Fibroblast of mammary gland (primary cell): ENCODE results near the gene CSF2RB.

Source experiments
- DNase-seq: peaks from one replicate; pipeline ENCODE4 v3.0.0-alpha.2; 2010; ENCODE audit warnings: low read depth
- H3K4me3 ChIP-seq: 2 replicates; pipeline ENCODE4 v1.5.1; 2011; ENCODE audit warnings: low read depth, mild to moderate bottlenecking, low read length, moderate library complexity; ENCODE audit not compliant: control insufficient read depth
- TF ChIP-seq, protein P1 (sequence below): conservative IDR thresholded peaks from 2 replicates; pipeline ENCODE4 v1.5.1; 2011; ENCODE audit warnings: low read depth, low read length, inconsistent platforms; ENCODE audit not compliant: control insufficient read depth, insufficient read depth

CSF2RB gene

DNA sequence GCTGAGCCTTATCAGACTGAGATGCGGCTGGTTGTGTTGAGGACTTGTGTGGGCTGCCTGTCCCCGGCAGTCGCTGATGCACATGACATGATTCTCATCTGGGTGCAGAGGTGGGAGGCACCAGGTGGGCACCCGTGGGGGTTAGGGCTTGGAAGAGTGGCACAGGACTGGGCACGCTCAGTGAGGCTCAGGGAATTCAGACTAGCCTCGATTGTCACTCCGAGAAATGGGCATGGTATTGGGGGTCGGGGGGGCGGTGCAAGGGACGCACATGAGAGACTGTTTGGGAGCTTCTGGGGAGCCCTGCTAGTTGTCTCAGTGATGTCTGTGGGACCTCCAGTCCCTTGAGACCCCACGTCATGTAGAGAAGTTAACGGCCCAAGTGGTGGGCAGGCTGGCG lies 25.5 kb downstream of the CSF2RB start:
- DNase-seq: no peak
- H3K4me3 ChIP-seq: no peak overlapping the region
- TF ChIP-seq, protein P1, sequence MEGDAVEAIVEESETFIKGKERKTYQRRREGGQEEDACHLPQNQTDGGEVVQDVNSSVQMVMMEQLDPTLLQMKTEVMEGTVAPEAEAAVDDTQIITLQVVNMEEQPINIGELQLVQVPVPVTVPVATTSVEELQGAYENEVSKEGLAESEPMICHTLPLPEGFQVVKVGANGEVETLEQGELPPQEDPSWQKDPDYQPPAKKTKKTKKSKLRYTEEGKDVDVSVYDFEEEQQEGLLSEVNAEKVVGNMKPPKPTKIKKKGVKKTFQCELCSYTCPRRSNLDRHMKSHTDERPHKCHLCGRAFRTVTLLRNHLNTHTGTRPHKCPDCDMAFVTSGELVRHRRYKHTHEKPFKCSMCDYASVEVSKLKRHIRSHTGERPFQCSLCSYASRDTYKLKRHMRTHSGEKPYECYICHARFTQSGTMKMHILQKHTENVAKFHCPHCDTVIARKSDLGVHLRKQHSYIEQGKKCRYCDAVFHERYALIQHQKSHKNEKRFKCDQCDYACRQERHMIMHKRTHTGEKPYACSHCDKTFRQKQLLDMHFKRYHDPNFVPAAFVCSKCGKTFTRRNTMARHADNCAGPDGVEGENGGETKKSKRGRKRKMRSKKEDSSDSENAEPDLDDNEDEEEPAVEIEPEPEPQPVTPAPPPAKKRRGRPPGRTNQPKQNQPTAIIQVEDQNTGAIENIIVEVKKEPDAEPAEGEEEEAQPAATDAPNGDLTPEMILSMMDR: no peak

DNA sequence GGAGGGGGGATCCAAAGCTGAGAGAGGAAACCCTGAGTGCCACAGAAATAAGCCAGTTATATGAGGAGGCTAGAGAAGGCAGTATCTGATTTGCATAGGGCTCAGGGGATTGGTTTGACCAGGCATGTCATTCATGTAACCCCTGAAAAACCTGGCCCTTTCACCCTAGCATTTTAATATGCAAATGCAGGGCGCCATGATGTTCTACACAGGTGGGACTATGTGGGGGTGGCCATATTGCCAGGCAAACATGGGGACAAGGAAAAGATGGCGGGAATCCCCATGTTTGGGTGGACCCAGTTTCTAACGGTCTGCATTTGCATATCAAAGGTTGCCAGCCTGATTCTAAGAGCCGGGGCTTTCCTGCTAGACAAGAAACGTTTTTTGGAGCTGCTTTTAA lies 27.2 kb downstream of the CSF2RB start:
- DNase-seq: no peak
- no peak overlapping the region for H3K4me3 ChIP-seq
- TF ChIP-seq, protein P1: no peak

DNA sequence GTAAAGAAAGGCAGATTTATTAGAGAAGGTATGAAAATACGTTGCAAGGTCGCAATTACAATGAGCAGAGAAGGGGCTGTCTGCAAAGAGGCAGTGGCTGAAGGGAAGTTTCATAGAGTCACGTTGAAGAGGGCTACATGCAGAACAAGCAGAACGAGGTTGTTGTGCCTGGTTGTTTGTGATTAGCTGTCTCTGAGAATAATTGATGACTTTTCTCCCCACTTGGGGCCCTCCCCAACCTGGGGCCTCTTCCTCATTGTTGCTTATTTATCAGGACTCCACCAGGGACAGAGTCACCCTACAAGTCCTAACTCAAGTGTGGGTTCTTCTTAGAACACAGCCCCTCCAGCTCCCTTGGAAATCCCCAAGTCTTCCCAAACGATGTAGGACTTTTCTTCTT lies 29.1 kb downstream of the CSF2RB start:
- H3K4me3 ChIP-seq: no peak overlapping the region
- TF ChIP-seq, protein P1: no peak
- no peak for DNase-seq

DNA sequence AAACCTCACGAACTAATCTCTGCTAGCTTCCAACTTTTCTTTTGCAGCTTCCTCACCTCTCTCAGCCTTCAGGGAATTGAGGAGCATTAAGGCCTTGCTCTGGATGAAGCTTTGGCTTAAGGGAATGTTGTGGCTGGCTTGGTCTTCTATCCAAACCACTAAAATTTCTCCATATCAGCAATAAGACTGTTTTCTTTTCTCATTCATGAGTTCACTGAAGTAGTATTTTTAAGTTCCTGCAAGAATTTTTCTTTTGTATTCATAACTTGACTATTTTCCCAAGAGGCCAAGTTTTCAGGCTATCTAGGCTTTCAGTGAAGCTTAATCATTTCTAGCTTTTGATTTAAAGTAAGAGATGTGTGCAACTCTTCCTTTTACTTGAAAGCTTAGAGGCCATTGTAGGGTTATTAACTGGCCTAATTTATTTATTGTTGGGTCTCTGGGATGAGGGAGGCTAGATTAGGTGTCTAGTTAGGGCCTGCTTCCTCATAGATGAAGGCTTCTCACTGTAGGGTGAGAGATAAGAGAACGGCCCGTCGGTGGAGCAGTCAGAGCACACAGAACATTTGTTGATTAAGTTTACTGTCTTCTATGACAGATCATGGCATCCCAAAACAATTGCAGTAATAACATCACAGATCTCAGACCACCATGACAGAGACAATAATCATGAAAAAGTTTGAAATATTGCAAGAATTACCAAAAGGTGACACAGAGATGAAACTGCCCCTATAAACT lies 33.2 kb downstream of the CSF2RB start:
- no peak overlapping the region for H3K4me3 ChIP-seq
- TF ChIP-seq, protein P1: no peak
- no peak for DNase-seq

DNA sequence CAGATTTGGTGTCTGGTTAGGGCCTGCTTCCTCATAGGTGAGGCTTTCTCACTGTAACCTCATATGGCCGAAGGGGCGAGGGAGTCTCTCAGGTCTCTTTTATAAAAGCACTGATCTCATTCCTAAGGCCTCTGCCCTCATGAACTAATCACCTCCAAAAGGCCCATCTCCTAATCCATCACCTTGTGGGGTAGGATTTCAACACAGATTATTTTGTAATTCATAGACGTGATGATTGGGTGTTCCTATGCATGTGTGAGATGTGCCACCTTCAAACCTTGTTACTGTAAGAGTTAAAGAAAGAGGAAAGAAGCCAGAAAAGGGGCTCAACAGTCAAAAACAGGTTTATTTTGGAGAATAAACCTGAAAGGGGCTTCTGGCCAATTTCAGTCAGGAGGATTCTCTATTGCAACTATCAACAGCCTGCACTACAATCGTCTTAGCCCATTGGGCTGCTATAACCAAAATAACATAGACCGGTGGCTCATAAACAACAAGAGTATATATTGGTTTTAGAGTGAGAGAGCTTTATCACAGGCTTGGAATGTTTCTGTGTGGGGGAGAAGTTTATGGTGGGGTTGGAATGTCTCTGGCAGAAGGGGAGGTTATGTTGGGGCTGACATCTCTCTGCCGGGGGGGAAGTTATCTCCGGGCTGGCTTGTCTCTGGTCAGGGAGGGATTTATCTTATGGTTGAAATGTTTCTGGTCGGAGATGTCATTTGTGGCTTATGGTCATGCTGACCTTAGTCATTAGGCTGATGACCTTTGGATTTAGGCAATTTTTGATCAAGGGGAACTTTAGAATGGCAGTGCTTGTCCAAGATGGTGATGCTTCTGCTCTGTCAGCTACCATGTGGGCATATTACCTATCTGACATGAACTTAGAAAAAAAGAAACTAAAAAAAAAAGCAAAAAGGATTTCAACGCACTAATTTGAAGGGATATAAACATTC lies 35.1 kb downstream of the CSF2RB start:
- TF ChIP-seq, protein P1: no peak
- DNase-seq: no peak
- no peak overlapping the region for H3K4me3 ChIP-seq

DNA sequence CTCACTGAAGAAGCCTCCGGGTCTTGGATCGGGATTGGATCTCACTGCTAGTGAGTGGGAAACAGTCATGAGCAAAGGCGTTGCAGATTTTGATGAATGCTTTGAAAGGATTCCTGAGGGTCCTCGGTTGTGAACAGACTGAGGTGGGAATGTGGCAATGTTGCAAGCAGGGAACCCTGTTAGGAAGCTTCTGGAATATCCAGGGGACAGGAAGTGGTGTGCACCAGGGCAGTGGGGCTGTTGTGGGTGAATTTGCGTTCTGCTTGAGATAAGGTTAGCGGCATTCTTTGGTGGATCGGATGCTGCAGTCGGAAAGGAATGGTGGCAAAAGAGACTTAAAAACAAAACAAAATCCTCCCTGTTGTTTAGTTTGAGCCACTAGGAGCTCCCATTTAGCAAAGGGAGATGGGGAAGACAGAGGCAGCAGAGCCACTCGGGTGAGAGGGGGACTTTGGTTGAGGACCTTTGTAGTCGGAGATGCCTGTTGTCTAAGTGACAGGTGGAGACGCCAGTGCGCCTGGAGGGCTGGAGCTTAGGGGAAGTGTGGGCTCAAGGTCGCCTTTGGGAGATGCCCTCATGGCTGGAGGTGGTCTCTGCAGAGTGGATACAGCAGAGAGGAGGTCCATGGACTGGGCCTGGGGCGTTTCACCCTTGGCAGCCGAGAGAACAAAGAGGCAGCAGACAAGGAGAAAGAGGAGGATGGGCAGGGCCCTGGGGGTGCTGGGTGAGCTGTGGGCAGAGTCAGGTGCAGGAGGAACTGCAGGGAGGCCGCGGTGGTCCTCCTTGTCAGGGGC lies 37.6 kb downstream of the CSF2RB start:
- DNase-seq: no peak
- no peak overlapping the region for H3K4me3 ChIP-seq
- TF ChIP-seq, protein P1: no peak
